H1 (cell line): ENCODE results near the gene KLK7. TPM values are rescaled to one million over a fixed set of nuclear protein-coding genes. Genes with fewer than 3 reads are reported as not detected.

Experiments used
- CTCF ChIA-PET: fragments of 300-600 bp; sonication (Branson Sonifier 250); formaldehyde crosslinking; loops from one replicate; lab custom pipeline; 2021; ENCODE audit not compliant: partially characterized antibody; lab: Charles Lee
- POLR2A ChIA-PET: fragments of 300-600 bp; sonication (Branson Sonifier 250); formaldehyde crosslinking; loops from one replicate; lab custom pipeline; 2021; ENCODE audit warnings: inconsistent platforms; ENCODE audit not compliant: partially characterized antibody; lab: Charles Lee
- DNase-seq, 2 experiments: peaks; one replicate each; pipeline versions ENCODE4 v3.0.0 to v3.0.0-alpha.2; 2010 to 2022; ENCODE audit warnings: low spot score in 2 of 2, low read depth in 1 of 2, mixed read lengths in 1 of 2
- FAIRE-seq: peaks from 2 replicates; lab custom pipeline; 2011; peaks lifted over from hg19 to GRCh38; lab: Jason Lieb, UNC
- H2AFZ ChIP-seq: 2 replicates; pipeline ENCODE4 v1.8.1; 2012; ENCODE audit warnings: low read length, inconsistent platforms
- H2AK5ac ChIP-seq: 2 replicates; pipeline ENCODE4 v1.6.1; 2013; ENCODE audit warnings: low read depth, low read length
- H2BK120ac ChIP-seq: replicated peaks from 2 replicates; pipeline ENCODE3; 2013; ENCODE audit warnings: low read depth, low read length, inconsistent platforms
- H2BK12ac ChIP-seq: 2 replicates; pipeline ENCODE4 v1.6.1; 2013; ENCODE audit warnings: low read depth, low read length
- H2BK15ac ChIP-seq: 2 replicates; pipeline ENCODE4 v1.6.1; 2013; ENCODE audit warnings: low read length
- H2BK20ac ChIP-seq: 2 replicates; pipeline ENCODE4 v1.6.1; 2013; ENCODE audit warnings: low read length
- H2BK5ac ChIP-seq: 2 replicates; pipeline ENCODE4 v1.6.1; 2013; ENCODE audit warnings: low read depth, low read length
- H3K14ac ChIP-seq: 2 replicates; pipeline ENCODE4 v1.6.1; 2013; ENCODE audit warnings: inconsistent platforms; ENCODE audit not compliant: insufficient read length
- H3K18ac ChIP-seq: 2 replicates; pipeline ENCODE4 v1.6.1; 2013; ENCODE audit warnings: low read length; ENCODE audit errors: extremely low read depth
- H3K23ac ChIP-seq: 2 replicates; pipeline ENCODE4 v1.6.1; 2013; ENCODE audit warnings: inconsistent platforms; ENCODE audit not compliant: insufficient read length
- H3K23me2 ChIP-seq: 2 replicates; pipeline ENCODE4 v1.6.1; 2013; ENCODE audit warnings: low read depth, low read length
- H3K27ac ChIP-seq: 2 replicates; pipeline ENCODE4 v1.6.1; 2011; ENCODE audit warnings: low read depth, low read length, inconsistent platforms
- H3K27me3 ChIP-seq, 4 experiments: replicated peaks in 1 of 4; 1 replicate in 1 of 4; 2 replicates in 3 of 4; pipeline versions ENCODE4 v1.6.1 to v1.8.1; 2011 to 2013; ENCODE audit warnings: low read length in 3 of 4, mild to moderate bottlenecking in 3 of 4, inconsistent platforms in 2 of 4, mixed read lengths in 2 of 4, moderate library complexity in 1 of 4; ENCODE audit not compliant: control insufficient read depth in 3 of 4, insufficient read depth in 3 of 4; ENCODE audit errors: extremely low read depth in 1 of 4
- H3K36me3 ChIP-seq, 4 experiments: 2 replicates each; pipeline versions ENCODE4 v1.6.1 to v1.8.1; 2011 to 2013; ENCODE audit warnings: mild to moderate bottlenecking in 4 of 4, low read length in 3 of 4, moderate library complexity in 2 of 4, control low read depth in 1 of 4, inconsistent platforms in 1 of 4; ENCODE audit not compliant: insufficient read depth in 4 of 4, control insufficient read depth in 2 of 4
- H3K4ac ChIP-seq: replicated peaks from 2 replicates; pipeline ENCODE3; 2013; ENCODE audit warnings: low read length, low read depth, mixed read lengths, inconsistent platforms; ENCODE audit not compliant: insufficient read length
- H3K4me1 ChIP-seq, 4 experiments: replicated peaks in 1 of 4; 1 replicate in 1 of 4; 2 replicates in 3 of 4; pipeline versions ENCODE4 v1.6.1 to v1.8.1; 2011 to 2013; ENCODE audit warnings: low read length in 3 of 4, inconsistent platforms in 2 of 4, mixed read lengths in 1 of 4; ENCODE audit not compliant: insufficient read depth in 4 of 4, control insufficient read depth in 3 of 4
- H3K4me2 ChIP-seq, 2 experiments: 2 replicates each; pipeline versions ENCODE4 v1.6.1 to v1.8.1; 2011 to 2013; ENCODE audit warnings: low read depth in 2 of 2, low read length in 2 of 2, control low read depth in 1 of 2, inconsistent platforms in 1 of 2, mild to moderate bottlenecking in 1 of 2; ENCODE audit not compliant: insufficient read depth in 1 of 2
- H3K4me3 ChIP-seq, 4 experiments: fragments of 200-600, 300-600 bp in 1 of 4; sonication (generic), shearing (Covaris generic), sonication (Bioruptor Twin) in 1 of 4; 2 replicates each; pipeline versions ENCODE4 v1.5.1 to v1.8.1; 2011 to 2016; ENCODE audit warnings: low read length in 4 of 4, low read depth in 3 of 4, control low read depth in 2 of 4, inconsistent platforms in 2 of 4, mild to moderate bottlenecking in 2 of 4, mixed read lengths in 1 of 4, moderate library complexity in 1 of 4; ENCODE audit not compliant: insufficient read depth in 2 of 4; ENCODE audit errors: extremely low read depth in 1 of 4
- H3K56ac ChIP-seq: replicated peaks from 2 replicates; pipeline ENCODE3; 2013; ENCODE audit warnings: low read depth, mild to moderate bottlenecking, mixed read lengths, low read length, inconsistent platforms; ENCODE audit not compliant: insufficient read length
- H3K79me1 ChIP-seq: 2 replicates; pipeline ENCODE4 v1.6.1; 2013; ENCODE audit warnings: low read depth, low read length, control low read depth
- H3K79me2 ChIP-seq, 2 experiments: 2 replicates each; pipeline versions ENCODE4 v1.6.1 to v1.8.1; 2012 to 2013; ENCODE audit warnings: low read length in 2 of 2, mild to moderate bottlenecking in 2 of 2, inconsistent platforms in 1 of 2; ENCODE audit not compliant: insufficient read depth in 2 of 2, control insufficient read depth in 1 of 2
- H3K9ac ChIP-seq, 4 experiments: replicated peaks in 1 of 4; 1 replicate in 1 of 4; 2 replicates in 3 of 4; pipeline versions ENCODE4 v1.6.1 to v1.8.1; 2011 to 2013; ENCODE audit warnings: low read depth in 3 of 4, low read length in 3 of 4, control low read depth in 2 of 4, mild to moderate bottlenecking in 2 of 4, moderate library complexity in 2 of 4, inconsistent platforms in 1 of 4; ENCODE audit errors: extremely low read depth in 1 of 4
- H3K9me3 ChIP-seq, 2 experiments: 2 replicates each; pipeline versions ENCODE4 v1.6.1 to v1.8.1; 2012 to 2013; ENCODE audit warnings: mild to moderate bottlenecking in 2 of 2, moderate library complexity in 2 of 2, control low read depth in 1 of 2, inconsistent platforms in 1 of 2, low read depth in 1 of 2, low read length in 1 of 2, mixed read lengths in 1 of 2; ENCODE audit not compliant: insufficient read depth in 2 of 2
- H4K20me1 ChIP-seq, 2 experiments: replicated peaks in 1 of 2; 2 replicates each; pipeline versions ENCODE3 to v1.8.1; 2011 to 2013; ENCODE audit warnings: inconsistent platforms in 2 of 2, low read length in 2 of 2, mild to moderate bottlenecking in 1 of 2; ENCODE audit not compliant: insufficient read depth in 2 of 2, control insufficient read depth in 1 of 2
- H4K5ac ChIP-seq: 2 replicates; pipeline ENCODE4 v1.6.1; 2013; ENCODE audit warnings: low read length, low read depth, mixed read lengths, inconsistent platforms; ENCODE audit not compliant: insufficient read length
- H4K8ac ChIP-seq: 2 replicates; pipeline ENCODE4 v1.8.0; 2013; ENCODE audit warnings: mild to moderate bottlenecking, moderate library complexity, low read length, inconsistent platforms; ENCODE audit not compliant: insufficient read depth; ENCODE audit errors: extremely low read depth
- H4K91ac ChIP-seq: replicated peaks from 2 replicates; pipeline ENCODE3; 2013; ENCODE audit warnings: low read length, mixed read lengths, inconsistent platforms; ENCODE audit not compliant: insufficient read length
- CBX8 ChIP-seq: fragments of 300-800, 300-1000 bp; sonication (generic); IDR thresholded peaks from 2 replicates; pipeline ENCODE4 v1.7.1; 2016; ENCODE audit warnings: low read depth, low read length, borderline replicate concordance
- CREB1 ChIP-seq: IDR thresholded peaks from 2 replicates; pipeline ENCODE4 v1.6.1; 2012; ENCODE audit warnings: inconsistent platforms
- KDM4A ChIP-seq: IDR thresholded peaks from one replicate; pipeline ENCODE4 v1.7.1; 2012; ENCODE audit warnings: low read depth, mild to moderate bottlenecking, moderate library complexity, low read length, inconsistent platforms; ENCODE audit not compliant: severe bottlenecking
- KDM5A ChIP-seq: fragments of 200-600 bp; IDR thresholded peaks from 2 replicates; pipeline ENCODE4 v1.7.1; 2012; ENCODE audit warnings: mild to moderate bottlenecking, low read length, inconsistent platforms, mixed read lengths
- MAX ChIP-seq: IDR thresholded peaks from 2 replicates; pipeline ENCODE4 v1.6.1; 2012; ENCODE audit warnings: inconsistent platforms
- PHF8 ChIP-seq: fragments of 200-600 bp; sonication (generic); conservative IDR thresholded peaks from 2 replicates; pipeline ENCODE4 v1.7.1; 2012; ENCODE audit warnings: low read depth, mild to moderate bottlenecking, inconsistent platforms, low read length, moderate library complexity
- SP1 ChIP-seq: IDR thresholded peaks from 2 replicates; pipeline ENCODE4 v1.6.1; 2011; ENCODE audit warnings: low read depth, low read length
- TBP ChIP-seq: IDR thresholded peaks from 2 replicates; pipeline ENCODE4 v1.6.1; 2011; ENCODE audit warnings: low read depth, low read length, improper control_type of control experiment
- WGBS, 2 experiments: shearing (Covaris generic) in 1 of 2; methylation state at CpG; one replicate each; pipeline versions ENCODE4 v1.1.6 to v1.1.7; 2013 to 2015; ENCODE audit warnings: low lambda C conversion rate in 2 of 2, mixed read lengths in 2 of 2, inconsistent platforms in 1 of 2, low coverage in 1 of 2, missing lambda C conversion rate in 1 of 2; ENCODE audit not compliant: insufficient replicate concordance in 2 of 2, insufficient coverage in 1 of 2, insufficient read length in 1 of 2; ENCODE audit errors: extremely low coverage in 1 of 2, missing lambda C conversion rate in 1 of 2; 5-methylcytosine and 5-hydroxymethylcytosine counted together
- polyA plus RNA-seq, 7 experiments: library from polyadenylated mRNA; depleted of rRNA in 3 of 7; stranded (reverse) in 5 of 7; unstranded in 2 of 7; fragments of >200 nt in 5 of 7; fragments of 200-250 nt in 2 of 7; gene quantifications; 1 replicate in 5 of 7; 2 replicates in 1 of 7; 4 replicates in 1 of 7; pipeline versions ENCODE4 v1.2.1 to v1.2.3, GENCODE V29; 2011 to 2013; ENCODE audit warnings: missing spikeins in 2 of 7, mixed read lengths in 2 of 7
- total RNA-seq: library from RNA; stranded (reverse); fragmentation: NEBNext Ultra II Directional; extraction: Animal tissue kit (Norgen Biotek cat#: 25700); gene quantifications from 2 replicates; pipeline ENCODE4 v1.2.1, GENCODE V29; 2021

KLK7 gene
- total and polyA plus RNA-seq, 2 of the 8 experiments (the other 6 are each of a cell fraction or from before 2014, with no cell fraction given): 0.73 to 1.4 TPM

GRCh38 chr19:50962245-50962644 lies 21.5 kb downstream of the KLK7 start:
- CTCF ChIA-PET: interaction anchor here (0.5 kb wide), 1 partner anchor 12 kb away, joined by 3 read pairs; no protein-coding TSS in a partner anchor
- Histone ChIP-seq H3K4me2 (no peak overlapping the region), H3K36me3 (no peaks in the 10 kb centered on the region), H2BK12ac (no peak overlapping the region), H3K23me2 (no peaks in the 10 kb centered on the region; the same call in 1 of the 2 replicates), H3K9ac (no peak overlapping the region), H2BK120ac (no peak overlapping the region), H3K4me1 (no peaks in the 10 kb centered on the region), H2BK5ac (no peak overlapping the region), H3K4me3 (no peak overlapping the region), H3K56ac (no peak overlapping the region), H4K5ac (no peak overlapping the region), H4K20me1 (no peaks in the 10 kb centered on the region), H4K8ac (no peak overlapping the region), H3K18ac (no peak overlapping the region), H3K23ac (no peak overlapping the region), H2AFZ (no peak overlapping the region), H2AK5ac (0 out of 2 replicates have a peak overlapping the region, but pooled peaks have one; percentile 15), H3K79me1 (no peaks in the 10 kb centered on the region), H3K9me3 (no peaks in the 10 kb centered on the region; a peak in 1 of 4 replicates), H3K4ac (no peak overlapping the region), H3K14ac (no peak overlapping the region), H2BK15ac (no peak overlapping the region), H2BK20ac (no peak overlapping the region), H3K79me2 (no peaks in the 10 kb centered on the region), H4K91ac (no peak overlapping the region), H3K27me3 (no peaks in the 10 kb centered on the region; a peak in 1 of 7 replicates), H3K27ac (no peak overlapping the region)
- POLR2A ChIA-PET: no interaction called here
- TF ChIP-seq MAX (no peak), SP1 (0 out of 2 replicates have a peak, but pooled peaks have one; percentile 41), TBP (no peak), PHF8 (no peak), CREB1 (no peak), KDM5A (no peak), KDM4A (no peak), CBX8 (no peak)
- FAIRE-seq (no peak), DNase-seq (no peak)
- 88% methylated on average over 1 of the region's 1 CpG; no CpG with 5 or more reads in 1 of the 2 experiments for WGBS, 2 experiments
